Trophoblast cell (in vitro differentiated cells and primary cell): Measurements from ENCODE around the gene LEPROT.
"Not testable (repeated sequence)": the region's sequence is repeated elsewhere in the genome, so short reads cannot be mapped to it uniquely, and the experiment has no call there.

Experiments used
- DNase-seq, 2 donors: peaks; one replicate each; pipeline ENCODE4 v3.0.0-alpha.2; 2016
- H2AFZ ChIP-seq: 2 replicates; pipeline ENCODE4 v1.6.1; 2013; ENCODE audit warnings: low read length, moderate library complexity, mild to moderate bottlenecking; ENCODE audit not compliant: insufficient read depth, poor library complexity
- H2AK5ac ChIP-seq: 2 replicates; pipeline ENCODE4 v1.6.1; 2013; ENCODE audit warnings: mild to moderate bottlenecking, low read length
- H2BK120ac ChIP-seq: 2 replicates; pipeline ENCODE4 v1.6.1; 2013; ENCODE audit warnings: low read length, mild to moderate bottlenecking, moderate library complexity; ENCODE audit not compliant: insufficient read depth, poor library complexity
- H2BK12ac ChIP-seq: 2 replicates; pipeline ENCODE4 v1.6.1; 2013; ENCODE audit warnings: mild to moderate bottlenecking, low read length, moderate library complexity
- H2BK5ac ChIP-seq: 2 replicates; pipeline ENCODE4 v1.6.1; 2013; ENCODE audit warnings: low read length, low read depth, moderate library complexity, mild to moderate bottlenecking; ENCODE audit not compliant: poor library complexity
- H3K14ac ChIP-seq: 2 replicates; pipeline ENCODE4 v1.6.1; 2013; ENCODE audit warnings: mild to moderate bottlenecking, low read length
- H3K18ac ChIP-seq: 2 replicates; pipeline ENCODE4 v1.6.1; 2013; ENCODE audit warnings: mild to moderate bottlenecking, low read length
- H3K23ac ChIP-seq: 2 replicates; pipeline ENCODE4 v1.6.1; 2013; ENCODE audit warnings: low read length
- H3K27ac ChIP-seq: 2 replicates; pipeline ENCODE4 v1.5.1; 2013; ENCODE audit warnings: low read depth, mild to moderate bottlenecking, inconsistent platforms, low read length, moderate library complexity
- H3K27me3 ChIP-seq: 2 replicates; pipeline ENCODE4 v1.6.1; 2013; ENCODE audit warnings: inconsistent platforms, mild to moderate bottlenecking, low read length, moderate library complexity; ENCODE audit not compliant: insufficient read depth
- H3K36me3 ChIP-seq, 2 experiments: 1 replicate in 1 of 2; 2 replicates in 1 of 2; pipeline ENCODE4 v1.6.1; 2013; ENCODE audit warnings: low read length in 2 of 2, mild to moderate bottlenecking in 2 of 2, moderate library complexity in 1 of 2; ENCODE audit not compliant: insufficient read depth in 2 of 2, control insufficient read depth in 1 of 2
- H3K4ac ChIP-seq: 2 replicates; pipeline ENCODE4 v1.6.1; 2013; ENCODE audit warnings: low read depth, mild to moderate bottlenecking, low read length, moderate library complexity
- H3K4me1 ChIP-seq, 2 experiments: 1 replicate in 1 of 2; 2 replicates in 1 of 2; pipeline ENCODE4 v1.6.1; 2013; ENCODE audit warnings: low read length in 2 of 2, mild to moderate bottlenecking in 2 of 2, moderate library complexity in 1 of 2; ENCODE audit not compliant: insufficient read depth in 2 of 2, control insufficient read depth in 1 of 2
- H3K4me2 ChIP-seq: 2 replicates; pipeline ENCODE4 v1.6.1; 2013; ENCODE audit warnings: inconsistent platforms, mild to moderate bottlenecking, low read length, moderate library complexity
- H3K4me3 ChIP-seq: 2 replicates; pipeline ENCODE4 v1.5.1; 2013; ENCODE audit warnings: mild to moderate bottlenecking, low read depth, low read length, inconsistent platforms
- H3K79me1 ChIP-seq: one replicate; pipeline ENCODE4 v1.6.1; 2013; ENCODE audit warnings: low read length
- H3K79me2 ChIP-seq: 2 replicates; pipeline ENCODE4 v1.6.1; 2013; ENCODE audit warnings: low read length, mild to moderate bottlenecking; ENCODE audit not compliant: control insufficient read depth, insufficient read depth, poor library complexity
- H3K9ac ChIP-seq: 2 replicates; pipeline ENCODE4 v1.6.1; 2013; ENCODE audit warnings: mild to moderate bottlenecking, low read length
- H3K9me3 ChIP-seq: 2 replicates; pipeline ENCODE4 v1.6.1; 2013; ENCODE audit warnings: low read depth, mild to moderate bottlenecking, control low read depth, inconsistent platforms, low read length; ENCODE audit not compliant: insufficient read depth
- H4K12ac ChIP-seq: 2 replicates; pipeline ENCODE4 v1.6.1; 2013; ENCODE audit warnings: low read depth, mild to moderate bottlenecking, low read length, moderate library complexity
- H4K8ac ChIP-seq: 2 replicates; pipeline ENCODE4 v1.6.1; 2013; ENCODE audit warnings: low read depth, mild to moderate bottlenecking, low read length, moderate library complexity
- H4K91ac ChIP-seq: one replicate; pipeline ENCODE4 v1.6.1; 2013; ENCODE audit warnings: low read depth, mild to moderate bottlenecking, low read length, moderate library complexity
- WGBS: extraction: QIAGEN DNeasy Blood & Tissue Kit; methylation state at CpG from one replicate; pipeline ENCODE4 v1.1.7; 2013; ENCODE audit warnings: missing lambda C conversion rate; ENCODE audit not compliant: insufficient read length, insufficient coverage; ENCODE audit errors: extremely low coverage; 5-methylcytosine and 5-hydroxymethylcytosine counted together

The LEPROT gene

GRCh38 chr1:65458730-65459396 lies 38.4 kb downstream of the LEPROT start:
- no peak overlapping the region for H4K8ac ChIP-seq
- no peaks in the 10 kb centered on the region for H3K79me2 ChIP-seq
- H3K14ac ChIP-seq: no peak overlapping the region
- no peak overlapping the region for H3K4me2 ChIP-seq
- no peaks in the 10 kb centered on the region for H3K4me1 ChIP-seq
- H3K36me3 ChIP-seq: no peaks in the 10 kb centered on the region
- H3K79me1 ChIP-seq: no peaks in the 10 kb centered on the region
- H3K27me3 ChIP-seq: no peaks in the 10 kb centered on the region
- H3K9me3 ChIP-seq: no peaks in the 10 kb centered on the region
- no peak overlapping the region for H4K12ac ChIP-seq
- no peak overlapping the region for H3K4ac ChIP-seq
- H2AK5ac ChIP-seq: no peak overlapping the region
- no peak overlapping the region for H3K23ac ChIP-seq
- no peak overlapping the region for H2BK120ac ChIP-seq
- H2BK5ac ChIP-seq: no peak overlapping the region
- no peak overlapping the region for H3K18ac ChIP-seq
- H3K9ac ChIP-seq: no peak overlapping the region
- H3K27ac ChIP-seq: no peak overlapping the region
- no peak for DNase-seq
- no CpG with 5 or more reads among the region's 2 CpGs for WGBS
- H3K4me3 ChIP-seq: no peak overlapping the region
- no peak overlapping the region for H2AFZ ChIP-seq
- H4K91ac ChIP-seq: no peak overlapping the region
- no peak overlapping the region for H2BK12ac ChIP-seq

- Histone ChIP-seq H2AK5ac (no peak overlapping the region), H3K9me3 (no peaks in the 10 kb centered on the region), H2BK5ac (no peak overlapping the region), H3K18ac (no peak overlapping the region), H2AFZ (no peak overlapping the region), H3K23ac (no peak overlapping the region), H3K36me3 (no peaks in the 10 kb centered on the region), H3K14ac (no peak overlapping the region), H3K27me3 (no peaks in the 10 kb centered on the region), H2BK12ac (no peak overlapping the region), H4K91ac (no peak overlapping the region), H4K8ac (no peak overlapping the region), H3K4me3 (no peak overlapping the region), H4K12ac (no peak overlapping the region), H3K4me1 (no peaks in the 10 kb centered on the region), H3K4ac (no peak overlapping the region), H3K79me1 (no peaks in the 10 kb centered on the region), H3K4me2 (no peak overlapping the region), H3K27ac (no peak overlapping the region), H2BK120ac (no peak overlapping the region), H3K9ac (no peak overlapping the region), H3K79me2 (no peaks in the 10 kb centered on the region)
- peak in 1 of 2 donors; percentile 52 for DNase-seq
- no CpG with 5 or more reads among the region's 1 CpG for WGBS
These were observed 38.9 kb downstream of the LEPROT start for GRCh38 chr1:65459397-65459768.

- not testable (repeated sequence) for H2BK12ac ChIP-seq, H3K36me3 ChIP-seq, H3K18ac ChIP-seq, H3K4me2 ChIP-seq, H4K91ac ChIP-seq, H2AK5ac ChIP-seq, H3K27ac ChIP-seq, H2BK120ac ChIP-seq, H2BK5ac ChIP-seq, H3K27me3 ChIP-seq, H3K79me1 ChIP-seq, H4K12ac ChIP-seq, H3K23ac ChIP-seq, H2AFZ ChIP-seq, H3K4me1 ChIP-seq, H3K14ac ChIP-seq, H3K79me2 ChIP-seq, H4K8ac ChIP-seq, H3K9ac ChIP-seq, H3K4me3 ChIP-seq, DNase-seq, H3K4ac ChIP-seq, H3K9me3 ChIP-seq
- WGBS: no CpG with 5 or more reads among the region's 1 CpG
These were observed 45.4 kb downstream of the LEPROT start for GRCh38 chr1:65465837-65466236.

- no CpG with 5 or more reads among the region's 6 CpGs for WGBS
- no peaks in the 10 kb centered on the region for H3K27me3 ChIP-seq
- no peak for DNase-seq
- peaks cover 0 to 6% of the 10 kb centered on the region in 2 experiments for H3K4me1 ChIP-seq
- no peak overlapping the region for H3K27ac ChIP-seq
- H3K4ac ChIP-seq: no peak overlapping the region
- no peak overlapping the region for H3K18ac ChIP-seq
- H3K23ac ChIP-seq: no peak overlapping the region
- no peak overlapping the region for H3K4me2 ChIP-seq
- H3K36me3 ChIP-seq: no peaks in the 10 kb centered on the region
- no peak overlapping the region for H2BK120ac ChIP-seq
- no peaks in the 10 kb centered on the region for H3K79me1 ChIP-seq
- no peak overlapping the region for H4K91ac ChIP-seq
- no peak overlapping the region for H3K14ac ChIP-seq
- H2AFZ ChIP-seq: no peak overlapping the region
- H4K12ac ChIP-seq: no peak overlapping the region
- H4K8ac ChIP-seq: no peak overlapping the region
- no peaks in the 10 kb centered on the region for H3K79me2 ChIP-seq
- peaks cover 2% of the 10 kb centered on the region for H3K9me3 ChIP-seq
- H3K9ac ChIP-seq: no peak overlapping the region
- H2AK5ac ChIP-seq: no peak overlapping the region
- no peak overlapping the region for H2BK5ac ChIP-seq
- H3K4me3 ChIP-seq: no peak overlapping the region
- no peak overlapping the region for H2BK12ac ChIP-seq
These were observed 47.1 kb downstream of the LEPROT start for GRCh38 chr1:65467536-65467935.
